ENCODE data around the gene TAF5L.

TAF5L gene

DNA sequence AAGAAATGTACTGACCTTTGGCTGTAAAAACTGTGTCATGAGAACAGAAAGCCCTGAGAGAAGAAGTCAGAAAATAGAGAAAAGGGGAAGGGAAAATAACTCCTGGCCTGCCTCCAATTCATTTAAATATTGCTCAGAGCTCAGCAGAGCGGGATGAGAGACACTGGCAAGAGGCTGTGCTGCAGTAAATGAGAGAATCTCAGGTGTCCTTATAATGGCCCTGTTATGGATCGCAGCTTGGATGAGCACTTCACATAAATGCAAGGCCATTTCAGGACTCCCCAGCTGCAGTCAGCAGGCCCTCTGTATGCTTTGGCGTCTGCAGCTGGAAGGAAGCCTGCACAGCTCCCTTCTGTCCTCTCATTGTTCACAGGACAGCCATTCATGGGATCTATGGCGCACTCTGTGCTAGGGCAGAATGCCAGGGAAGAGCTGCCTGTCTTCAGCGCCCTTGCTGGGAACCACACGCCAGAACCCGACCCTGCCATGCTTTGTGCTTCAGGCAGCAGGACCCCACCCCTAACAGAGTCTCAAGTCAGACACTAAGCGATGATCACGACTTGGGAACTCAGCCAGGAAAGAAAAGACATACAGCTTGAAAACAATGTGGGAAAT lies 46.8 kb downstream of the TAF5L start:
- DNase-seq (ENCODE audit: low spot score) = peak; percentile 59
- TF ChIP-seq, protein P1, sequence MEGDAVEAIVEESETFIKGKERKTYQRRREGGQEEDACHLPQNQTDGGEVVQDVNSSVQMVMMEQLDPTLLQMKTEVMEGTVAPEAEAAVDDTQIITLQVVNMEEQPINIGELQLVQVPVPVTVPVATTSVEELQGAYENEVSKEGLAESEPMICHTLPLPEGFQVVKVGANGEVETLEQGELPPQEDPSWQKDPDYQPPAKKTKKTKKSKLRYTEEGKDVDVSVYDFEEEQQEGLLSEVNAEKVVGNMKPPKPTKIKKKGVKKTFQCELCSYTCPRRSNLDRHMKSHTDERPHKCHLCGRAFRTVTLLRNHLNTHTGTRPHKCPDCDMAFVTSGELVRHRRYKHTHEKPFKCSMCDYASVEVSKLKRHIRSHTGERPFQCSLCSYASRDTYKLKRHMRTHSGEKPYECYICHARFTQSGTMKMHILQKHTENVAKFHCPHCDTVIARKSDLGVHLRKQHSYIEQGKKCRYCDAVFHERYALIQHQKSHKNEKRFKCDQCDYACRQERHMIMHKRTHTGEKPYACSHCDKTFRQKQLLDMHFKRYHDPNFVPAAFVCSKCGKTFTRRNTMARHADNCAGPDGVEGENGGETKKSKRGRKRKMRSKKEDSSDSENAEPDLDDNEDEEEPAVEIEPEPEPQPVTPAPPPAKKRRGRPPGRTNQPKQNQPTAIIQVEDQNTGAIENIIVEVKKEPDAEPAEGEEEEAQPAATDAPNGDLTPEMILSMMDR (IDR thresholded peaks at IDR 0.05; ENCODE audit: extremely low read depth, missing control alignments) = no peak

DNA sequence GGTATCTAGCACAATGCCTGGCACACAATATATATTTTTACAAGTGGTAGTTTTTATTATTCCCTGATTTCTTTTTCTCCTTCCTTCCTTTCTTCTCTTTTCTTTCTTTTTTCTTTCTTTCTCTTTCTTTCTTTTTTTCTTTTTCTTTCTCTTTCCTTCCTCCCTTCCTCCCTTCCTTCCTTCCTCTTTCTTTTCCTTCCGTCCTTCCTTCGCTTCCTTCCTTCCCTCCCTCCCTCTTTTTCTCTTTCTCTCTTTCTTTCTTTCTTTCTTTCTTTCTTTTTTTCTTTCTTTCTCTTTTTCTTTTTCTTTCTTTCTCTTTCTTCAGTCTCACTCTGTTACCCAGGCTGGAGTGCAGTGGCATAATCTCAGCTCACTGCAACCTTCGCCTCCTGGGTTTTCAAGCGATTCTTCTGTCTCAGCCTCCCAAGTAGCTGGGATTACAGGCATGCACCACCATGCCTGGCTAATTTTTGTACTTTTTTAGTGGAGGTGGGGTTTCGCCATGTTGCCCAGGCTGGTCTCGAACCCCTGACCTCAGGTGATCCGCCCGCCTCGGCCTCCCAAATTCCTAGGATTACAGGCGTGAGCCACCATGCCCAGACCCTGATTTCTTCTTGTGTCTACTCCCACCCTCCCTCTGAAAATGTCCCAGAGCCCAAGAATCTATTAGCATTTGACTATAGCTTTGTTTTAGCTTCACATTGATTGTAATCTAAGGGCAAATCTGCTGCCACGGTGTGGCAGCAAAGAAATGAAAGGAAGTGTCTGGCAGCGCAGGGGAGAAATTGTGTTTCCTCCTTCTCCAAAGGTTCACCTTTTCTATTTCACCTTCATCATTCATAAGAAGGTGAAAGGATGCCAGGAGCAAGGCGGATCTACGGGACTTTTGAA lies 47.5 kb downstream of the TAF5L start:
- no peak for DNase-seq (ENCODE audit: low spot score)
- TF ChIP-seq, protein P1 (IDR thresholded peaks at IDR 0.05; ENCODE audit: extremely low read depth, missing control alignments) = no peak

DNA sequence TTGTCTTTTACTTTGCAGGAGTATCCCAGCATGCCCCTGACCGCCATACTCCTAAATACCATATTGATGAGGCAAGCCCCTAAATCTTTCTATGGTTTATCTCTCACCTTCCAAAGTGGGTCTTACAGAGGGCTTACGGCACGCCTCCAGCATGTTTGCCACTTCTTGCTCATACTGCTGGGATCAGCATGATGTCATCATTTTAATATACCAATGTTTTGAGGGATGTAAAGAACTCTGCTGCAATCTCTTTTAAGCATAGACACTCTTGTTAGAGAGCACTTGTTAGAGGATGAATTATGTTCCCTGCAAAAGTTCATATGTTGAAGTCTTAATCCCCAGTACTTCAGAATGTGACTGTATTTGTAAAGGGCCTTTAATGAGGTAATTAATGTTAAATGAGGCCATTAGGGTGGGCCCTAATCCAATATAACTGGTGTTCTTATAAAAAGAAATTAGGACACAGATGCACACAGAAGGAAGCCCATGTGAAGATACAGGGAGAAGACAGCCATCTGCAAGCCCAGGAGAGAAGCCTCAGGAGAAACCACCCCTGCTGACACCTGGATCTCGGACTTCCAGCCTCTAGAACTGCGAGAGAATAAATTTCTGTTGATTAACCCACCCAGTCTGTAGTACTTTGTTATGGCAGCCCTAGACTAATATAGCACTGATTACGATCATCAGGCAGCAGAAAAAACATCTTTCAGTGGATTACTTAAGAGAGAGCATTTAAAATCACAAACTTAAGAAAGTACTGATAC lies 51.1 kb downstream of the TAF5L start:
- TF ChIP-seq, protein P1 (IDR thresholded peaks at IDR 0.05; ENCODE audit: extremely low read depth, missing control alignments) = no peak
- no peak for DNase-seq (ENCODE audit: low spot score)

DNA sequence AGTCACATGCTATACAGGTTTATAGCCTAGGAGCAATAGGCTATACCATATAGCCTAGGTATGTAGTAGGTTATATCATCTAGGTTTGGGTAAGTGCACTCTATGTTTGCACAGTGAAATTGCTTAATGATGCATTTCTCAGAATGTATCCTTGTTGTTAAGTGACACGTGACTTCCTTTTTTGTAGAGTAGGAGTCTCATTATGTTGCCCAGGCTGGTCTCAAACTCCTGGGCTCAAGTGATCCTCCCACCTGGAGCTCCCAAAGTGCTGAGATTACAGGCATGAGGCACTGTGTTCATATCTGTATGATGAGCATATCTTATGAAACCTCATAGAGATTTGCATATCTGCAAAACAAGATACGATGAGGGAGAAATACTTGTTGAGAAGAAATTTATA lies 53.6 kb downstream of the TAF5L start:
- TF ChIP-seq, protein P1 (IDR thresholded peaks at IDR 0.05; ENCODE audit: extremely low read depth, missing control alignments) = no peak
- no peak for DNase-seq (ENCODE audit: low spot score)

DNA sequence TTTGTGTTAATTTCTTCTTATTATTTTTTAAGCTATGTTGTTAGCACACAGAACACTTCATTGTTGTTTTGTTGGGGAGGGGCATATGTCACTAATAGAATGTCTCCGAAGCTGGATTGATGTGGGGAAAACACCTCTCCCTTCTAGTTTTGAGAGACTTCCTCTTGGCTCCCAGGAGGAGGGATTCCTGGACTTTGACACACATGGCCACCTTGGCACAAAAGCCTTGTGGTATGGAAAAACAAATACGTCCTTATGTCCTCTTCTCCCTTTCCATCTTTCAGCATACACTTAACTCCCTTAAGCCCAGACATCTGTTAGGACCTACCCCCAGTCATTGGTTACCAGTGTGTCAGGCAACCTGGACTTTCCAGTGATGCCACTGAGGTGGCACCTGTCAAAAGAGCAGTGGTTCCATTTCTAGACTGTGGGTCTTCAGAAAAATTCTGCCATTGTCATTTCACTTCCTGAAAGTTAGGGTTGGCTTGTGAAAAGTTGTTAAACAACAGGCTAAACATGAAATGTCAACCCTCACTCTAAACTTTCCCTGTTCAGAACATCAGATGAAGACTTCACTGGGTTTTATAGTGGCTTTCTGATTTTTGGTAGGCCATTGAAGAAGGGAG lies 54.9 kb downstream of the TAF5L start:
- TF ChIP-seq, protein P1 (IDR thresholded peaks at IDR 0.05; ENCODE audit: extremely low read depth, missing control alignments) = no peak
- DNase-seq (ENCODE audit: low spot score) = no peak

DNA sequence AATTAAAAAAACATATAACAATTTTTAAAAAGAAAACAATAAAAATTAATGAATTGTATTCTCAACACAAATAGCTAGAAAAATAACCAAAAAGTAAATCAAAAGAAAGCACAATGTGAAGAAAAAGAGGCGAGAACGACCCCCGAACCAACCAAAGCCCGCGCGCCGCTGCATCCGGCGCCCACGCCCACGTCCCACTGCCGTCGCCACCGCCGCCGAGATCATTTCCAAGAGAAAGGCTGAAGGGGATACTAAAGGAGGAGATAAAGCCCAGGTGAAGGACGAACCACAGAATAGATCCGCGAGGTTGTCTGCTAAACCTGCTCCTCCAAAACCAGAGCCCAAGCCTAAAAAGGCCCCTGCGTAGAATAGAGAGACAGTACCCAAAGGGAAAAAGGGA lies 55.6 kb downstream of the TAF5L start:
- DNase-seq (ENCODE audit: low spot score) = no peak
- TF ChIP-seq, protein P1 (IDR thresholded peaks at IDR 0.05; ENCODE audit: extremely low read depth, missing control alignments) = no peak
